Measurements from ENCODE around the gene LENEP. TPM values are rescaled to one million over a fixed set of nuclear protein-coding genes. Genes with fewer than 3 reads are reported as not detected.

The LENEP gene
- total and polyA plus RNA-seq, 7 experiments from 2014 or later, result 1.4 to 3.2 (median 2.6) TPM; not detected in 4

DNA sequence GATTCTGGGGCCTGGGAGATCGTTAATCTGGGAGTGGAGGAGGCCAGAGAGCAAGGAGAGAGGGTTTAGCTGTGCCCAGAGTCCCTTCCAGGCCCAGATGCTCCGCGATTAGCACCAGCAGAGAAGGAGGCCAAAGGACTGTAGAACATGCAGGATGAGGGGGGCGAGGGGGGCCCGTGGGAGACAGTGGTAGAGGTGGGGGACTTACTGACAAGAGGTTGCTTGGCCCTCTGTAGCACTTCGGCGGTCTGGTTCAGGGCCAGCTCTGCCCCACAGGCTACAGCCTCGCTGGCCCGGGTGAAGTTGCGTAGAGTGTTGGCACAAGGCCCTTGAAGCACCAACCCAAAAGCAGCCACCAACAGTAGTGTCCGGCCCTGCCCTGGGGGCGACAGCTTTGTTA, 39.5 kb downstream of the LENEP start:
- ChIA-PET CTCF (interaction anchor here (0.6 kb wide), 1 partner anchor 35 kb away, joined by 3 read pairs; no protein-coding TSS in a partner anchor), POLR2A (interaction anchor here (1.2 kb wide), 1 partner anchor 15 kb away, joined by 3 read pairs; no protein-coding TSS in a partner anchor)
- Mint-ChIP-seq H3K9me3 (no peaks in the 10 kb centered on the region), H3K27me3 (peaks cover 0 to 15% (median 0%) of the 10 kb centered on the region in 5 donors), H3K27ac (no peak overlapping the region), H3K4me1 (peaks cover 0 to 2% (median 0%) of the 10 kb centered on the region in 7 donors), H3K4me3 (no peak overlapping the region), H3K36me3 (no peaks in the 10 kb centered on the region)
- no peaks in the 10 kb centered on the region for H3K36me3 ChIP-seq (ENCODE audit: control insufficient read depth in 2 of 3, insufficient read depth in 3 of 3, low read length in 3 of 3)
- intact Hi-C loops (cut with micrococcal nuclease), result no loop called here
- H3K4me3 ChIP-seq (ENCODE audit: low read length), result no peak overlapping the region
- no peak for DNase-seq
- H3K27ac ChIP-seq (ENCODE audit: low read depth, low read length), result no peak overlapping the region
- ATAC-seq, result no peak
- H3K9me3 ChIP-seq (ENCODE audit: control insufficient read depth in 2 of 3, low read length in 3 of 3), result no peaks in the 10 kb centered on the region
- no peaks in the 10 kb centered on the region for H3K27me3 ChIP-seq (ENCODE audit: control insufficient read depth in 2 of 2, insufficient read depth in 2 of 2, low read length in 2 of 2)
- H3K4me1 ChIP-seq (ENCODE audit: control insufficient read depth in 2 of 2, insufficient read depth in 2 of 2, low read length in 2 of 2), result no peaks in the 10 kb centered on the region

DNA sequence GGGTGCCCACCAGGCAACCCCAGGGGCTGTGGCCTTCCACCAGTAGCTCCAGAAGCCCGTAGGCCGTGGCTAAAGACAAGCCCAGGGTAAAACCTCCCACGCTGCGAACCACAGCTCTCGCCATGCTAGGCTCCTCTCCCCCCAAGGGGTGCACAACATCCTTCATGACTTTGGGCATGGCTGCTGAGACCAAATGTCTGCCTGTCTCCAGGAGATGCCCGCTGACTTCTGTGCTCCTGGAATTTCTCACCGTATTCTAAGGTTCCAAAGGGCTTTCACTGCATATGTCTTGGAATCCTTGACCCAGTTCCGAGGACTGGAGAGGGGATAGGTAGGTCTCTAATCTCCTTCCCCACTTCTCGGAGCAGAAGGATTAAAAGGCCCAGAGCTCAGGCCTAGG, 40.1 kb downstream of the LENEP start, which contains the start of the genes DCST1 and DCST2:
Gene DCST1, plus strand, starts transcription at position 301 of the 400 bp plus-strand sequence. CDS start 213 bp downstream, outside the sequence.
Gene DCST2, minus strand, starts transcription at position 258 of the 400 bp plus-strand sequence. Its CDS starts 80 bp downstream, at position 178.
- ATAC-seq, result no peak
- Mint-ChIP-seq H3K4me3 (no peak within 1 kb of the TSS), H3K4me1 (peaks cover 0 to 2% (median 0%) of the 10 kb centered on the region in 7 donors)

DNA sequence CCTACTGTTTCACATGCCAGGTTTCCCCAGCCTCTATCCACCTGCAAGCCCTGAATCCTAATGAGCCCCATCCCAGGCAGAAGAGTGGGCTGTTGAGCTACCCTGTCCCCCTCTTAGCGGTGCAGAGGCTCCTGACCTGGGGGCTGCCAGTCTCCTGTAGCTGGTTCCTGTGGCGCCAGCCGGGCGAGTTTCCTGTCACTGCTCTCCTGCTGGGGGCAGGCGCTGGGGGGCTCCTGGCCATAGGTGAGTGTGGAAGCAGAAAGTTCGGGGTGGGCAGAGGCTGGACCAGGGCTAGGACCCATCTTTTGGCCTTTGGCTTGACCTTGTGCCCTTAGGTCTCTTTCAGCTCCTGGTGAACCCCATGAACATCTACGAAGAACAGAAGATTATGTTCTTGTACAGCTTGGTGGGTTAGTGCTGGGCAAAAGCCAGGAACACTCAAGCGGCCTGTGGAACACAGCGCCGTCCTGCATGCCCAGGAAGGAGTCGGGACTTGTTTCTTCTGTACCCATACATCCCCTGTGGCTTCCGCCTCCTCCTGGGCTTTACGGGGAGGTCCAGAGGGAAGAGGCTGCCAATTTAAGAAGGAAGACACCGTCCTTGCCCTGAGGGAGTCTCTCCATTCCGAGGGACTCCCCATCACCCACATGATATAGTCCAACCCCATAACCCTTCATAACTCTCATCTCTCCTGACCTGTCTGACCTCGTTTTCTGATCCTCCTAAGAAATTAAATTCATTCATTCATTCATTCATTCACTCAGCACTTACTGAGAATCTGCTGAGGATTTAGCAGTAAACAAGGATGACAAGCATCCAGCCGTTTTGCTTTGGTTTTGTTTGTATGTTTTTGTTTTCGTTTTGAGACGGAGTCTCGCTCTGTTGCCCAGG, 41.2 kb downstream of the LENEP start:
- Histone ChIP-seq H3K9me3 (ENCODE audit: control insufficient read depth in 2 of 3, low read length in 3 of 3) (no peaks in the 10 kb centered on the region), H3K4me1 (ENCODE audit: control insufficient read depth in 2 of 2, insufficient read depth in 2 of 2, low read length in 2 of 2) (no peaks in the 10 kb centered on the region), H3K27me3 (ENCODE audit: control insufficient read depth in 2 of 2, insufficient read depth in 2 of 2, low read length in 2 of 2) (no peaks in the 10 kb centered on the region), H3K4me3 (ENCODE audit: low read length) (no peak overlapping the region), H3K36me3 (ENCODE audit: control insufficient read depth in 2 of 3, insufficient read depth in 3 of 3, low read length in 3 of 3) (no peaks in the 10 kb centered on the region), H3K27ac (ENCODE audit: low read depth, low read length) (no peak overlapping the region)
- Mint-ChIP-seq H3K27me3 (peaks cover 0 to 21% (median 0%) of the 10 kb centered on the region in 5 donors), H3K4me1 (peaks cover 0 to 4% (median 0%) of the 10 kb centered on the region in 7 donors), H3K36me3 (no peaks in the 10 kb centered on the region), H3K27ac (no peak overlapping the region), H3K9me3 (no peaks in the 10 kb centered on the region), H3K4me3 (no peak overlapping the region)
- DNase-seq (no peak), ATAC-seq (no peak)
- intact Hi-C loops (cut with micrococcal nuclease), result no loop called here
- ChIA-PET CTCF (no interaction called here), POLR2A (interaction anchor here (0.5 kb wide), 1 partner anchor 215 kb away, joined by 3 read pairs; no protein-coding TSS in a partner anchor)

More for the DNA sequence above, 40.1 kb downstream of the LENEP start, which contains the start of the genes DCST1 and DCST2:
- CTCF ChIA-PET, result no interaction called here
- Histone ChIP-seq H3K4me1 (ENCODE audit: control insufficient read depth in 2 of 2, insufficient read depth in 2 of 2, low read length in 2 of 2) (no peaks in the 10 kb centered on the region), H3K9me3 (ENCODE audit: control insufficient read depth in 2 of 3, low read length in 3 of 3) (no peaks in the 10 kb centered on the region), H3K36me3 (ENCODE audit: control insufficient read depth in 2 of 3, insufficient read depth in 3 of 3, low read length in 3 of 3) (no peaks in the 10 kb centered on the region), H3K4me3 (ENCODE audit: low read length) (no peak within 1 kb of the TSS), H3K27ac (ENCODE audit: low read depth, low read length) (no peak within 1 kb of the TSS), H3K27me3 (ENCODE audit: control insufficient read depth in 2 of 2, insufficient read depth in 2 of 2, low read length in 2 of 2) (no peaks in the 10 kb centered on the region)
- intact Hi-C loops (cut with micrococcal nuclease), result no loop called here
- peaks cover 0 to 19% (median 0%) of the 10 kb centered on the region in 5 donors for H3K27me3 Mint-ChIP-seq
- H3K9me3 Mint-ChIP-seq, result no peaks in the 10 kb centered on the region
- DNase-seq, result no peak
- no peaks in the 10 kb centered on the region for H3K36me3 Mint-ChIP-seq
- no peak within 1 kb of the TSS for H3K27ac Mint-ChIP-seq
- POLR2A ChIA-PET, result interaction anchor here (1.2 kb wide), 1 partner anchor 16 kb away, joined by 3 read pairs; no protein-coding TSS in a partner anchor

DNA sequence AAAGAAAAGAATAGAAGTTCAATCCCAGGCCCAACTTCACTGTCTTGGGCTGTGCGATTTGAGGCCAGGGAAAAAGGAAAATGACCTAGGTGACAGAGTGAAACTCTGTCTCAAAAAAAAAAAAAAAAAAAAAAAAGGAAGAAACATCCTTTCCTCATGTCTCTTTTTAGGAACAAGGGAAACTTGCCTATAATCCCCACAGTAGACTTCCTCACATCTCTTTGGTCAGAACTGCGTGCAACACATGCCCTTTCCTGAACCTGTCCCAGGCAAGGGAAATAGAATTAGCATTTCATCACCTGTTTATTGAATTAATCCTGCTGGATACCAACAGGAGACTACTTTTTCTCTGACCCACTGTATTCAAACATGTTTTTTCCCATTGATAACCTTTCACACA, 42.5 kb downstream of the LENEP start:
- ChIA-PET POLR2A (no interaction called here), CTCF (interaction anchor here (1.1 kb wide), 1 partner anchor 9 kb away, joined by 4 read pairs; no protein-coding TSS in a partner anchor)
- Histone ChIP-seq H3K27me3 (ENCODE audit: control insufficient read depth in 2 of 2, insufficient read depth in 2 of 2, low read length in 2 of 2) (no peaks in the 10 kb centered on the region), H3K4me3 (ENCODE audit: low read length) (no peak overlapping the region), H3K36me3 (ENCODE audit: control insufficient read depth in 2 of 3, insufficient read depth in 3 of 3, low read length in 3 of 3) (no peaks in the 10 kb centered on the region), H3K27ac (ENCODE audit: low read depth, low read length) (no peak overlapping the region), H3K4me1 (ENCODE audit: control insufficient read depth in 2 of 2, insufficient read depth in 2 of 2, low read length in 2 of 2) (no peaks in the 10 kb centered on the region), H3K9me3 (ENCODE audit: control insufficient read depth in 2 of 3, low read length in 3 of 3) (no peaks in the 10 kb centered on the region)
- Mint-ChIP-seq H3K36me3 (no peaks in the 10 kb centered on the region), H3K27ac (no peak overlapping the region), H3K4me3 (no peak overlapping the region), H3K9me3 (no peaks in the 10 kb centered on the region), H3K27me3 (peaks cover 0 to 24% (median 0%) of the 10 kb centered on the region in 5 donors), H3K4me1 (peaks cover 0 to 4% (median 0%) of the 10 kb centered on the region in 7 donors)
- intact Hi-C loops (cut with micrococcal nuclease), result no loop called here
- ATAC-seq (no peak), DNase-seq (no peak)

DNA sequence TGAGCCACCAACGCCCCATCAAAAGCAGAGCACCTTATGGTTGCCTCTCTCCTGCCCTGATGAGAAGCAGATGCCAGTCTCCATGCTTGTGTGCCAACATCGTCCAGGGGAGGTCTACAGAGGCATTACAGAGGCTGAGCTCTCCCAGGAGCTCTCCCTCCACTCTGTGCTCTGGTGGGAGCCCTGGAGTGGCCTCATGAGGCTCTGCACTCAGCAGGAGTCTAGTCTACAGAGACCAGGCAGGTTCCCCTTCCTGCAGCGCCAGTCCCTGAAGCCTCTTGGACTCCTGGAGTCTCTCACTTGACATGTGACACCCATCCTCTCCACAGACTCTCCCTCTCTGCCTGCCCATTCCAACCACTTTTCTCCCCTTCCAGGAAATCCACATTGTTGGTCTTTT, 43.7 kb downstream of the LENEP start:
- ChIA-PET CTCF (interaction anchor here (1.2 kb wide), 1 partner anchor 54 kb away, joined by 4 read pairs; no protein-coding TSS in a partner anchor), POLR2A (no interaction called here)
- no peaks in the 10 kb centered on the region for H3K27me3 ChIP-seq (ENCODE audit: control insufficient read depth in 2 of 2, insufficient read depth in 2 of 2, low read length in 2 of 2)
- Mint-ChIP-seq H3K4me3 (no peak overlapping the region), H3K27ac (no peak overlapping the region), H3K27me3 (peaks cover 0 to 25% (median 0%) of the 10 kb centered on the region in 5 donors), H3K9me3 (no peaks in the 10 kb centered on the region), H3K36me3 (no peaks in the 10 kb centered on the region), H3K4me1 (peaks cover 0 to 4% (median 0%) of the 10 kb centered on the region in 7 donors)
- no peaks in the 10 kb centered on the region for H3K9me3 ChIP-seq (ENCODE audit: control insufficient read depth in 2 of 3, low read length in 3 of 3)
- H3K4me1 ChIP-seq (ENCODE audit: control insufficient read depth in 2 of 2, insufficient read depth in 2 of 2, low read length in 2 of 2), result no peaks in the 10 kb centered on the region
- intact Hi-C loops (cut with micrococcal nuclease), result no loop called here
- no peak overlapping the region for H3K4me3 ChIP-seq (ENCODE audit: low read length)
- DNase-seq (no peak), ATAC-seq (no peak)
- no peaks in the 10 kb centered on the region for H3K36me3 ChIP-seq (ENCODE audit: control insufficient read depth in 2 of 3, insufficient read depth in 3 of 3, low read length in 3 of 3)
- H3K27ac ChIP-seq (ENCODE audit: low read depth, low read length), result no peak overlapping the region

DNA sequence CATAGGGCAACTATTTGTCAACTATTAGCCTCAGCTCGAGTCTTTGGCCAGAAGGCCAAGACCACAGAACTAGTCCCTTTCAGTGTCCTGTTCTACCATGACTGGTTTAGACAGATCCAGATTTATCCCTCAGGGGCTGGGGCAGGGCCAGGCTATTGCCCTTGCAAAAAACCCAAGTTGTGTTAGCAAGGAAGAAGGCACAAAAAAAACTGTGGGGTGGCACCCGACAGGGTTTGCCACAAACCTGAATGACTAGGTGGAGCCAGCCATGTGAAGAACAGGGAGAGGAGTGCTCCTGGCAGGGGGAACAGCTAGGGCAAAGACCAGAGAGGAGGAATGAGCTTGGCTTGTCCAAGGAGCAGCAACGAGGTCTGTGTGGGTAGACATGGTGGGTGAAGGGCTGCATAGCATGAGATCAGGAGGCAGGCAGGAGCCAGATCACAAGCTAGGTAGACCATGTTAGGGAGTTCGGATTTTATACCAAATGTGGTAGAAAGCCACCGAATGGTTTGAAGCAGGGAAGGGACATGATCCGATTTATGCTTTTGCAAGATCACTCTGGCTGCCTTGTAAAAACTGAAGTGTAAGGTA, 44.6 kb downstream of the LENEP start:
- no peaks in the 10 kb centered on the region for H3K9me3 Mint-ChIP-seq
- no peaks in the 10 kb centered on the region for H3K9me3 ChIP-seq (ENCODE audit: control insufficient read depth in 2 of 3, low read length in 3 of 3)
- POLR2A ChIA-PET, result no interaction called here
- no peak for DNase-seq
- H3K4me1 Mint-ChIP-seq, result peaks cover 0 to 4% (median 0%) of the 10 kb centered on the region in 7 donors
- no peaks in the 10 kb centered on the region for H3K27me3 ChIP-seq (ENCODE audit: control insufficient read depth in 2 of 2, insufficient read depth in 2 of 2, low read length in 2 of 2)
- ATAC-seq, result no peak
- peak overlapping the region in 1 of 9 donors; percentile 59 for H3K27ac Mint-ChIP-seq
- no peak overlapping the region for H3K4me3 Mint-ChIP-seq
- H3K27me3 Mint-ChIP-seq, result peaks cover 0 to 25% (median 0%) of the 10 kb centered on the region in 5 donors
- H3K36me3 ChIP-seq (ENCODE audit: control insufficient read depth in 2 of 3, insufficient read depth in 3 of 3, low read length in 3 of 3), result no peaks in the 10 kb centered on the region
- CTCF ChIA-PET, result interaction anchor here (1.0 kb wide), 1 partner anchor 41 kb away, joined by 3 read pairs; no protein-coding TSS in a partner anchor
- H3K4me3 ChIP-seq (ENCODE audit: low read length), result no peak overlapping the region
- no peaks in the 10 kb centered on the region for H3K4me1 ChIP-seq (ENCODE audit: control insufficient read depth in 2 of 2, insufficient read depth in 2 of 2, low read length in 2 of 2)
- intact Hi-C loops (cut with micrococcal nuclease), result no loop called here
- no peaks in the 10 kb centered on the region for H3K36me3 Mint-ChIP-seq
- no peak overlapping the region for H3K27ac ChIP-seq (ENCODE audit: low read depth, low read length)
